CD4-positive, alpha-beta T cell treated with Interleukin-17A for 1 hour (primary cell): Measurements from ENCODE around the gene BBS5.
A peak's percentile ranks its signal among the peaks of the same experiment; 100 is the strongest.
"Not testable (repeated sequence)": the region's sequence is repeated elsewhere in the genome, so short reads cannot be mapped to it uniquely, and the experiment has no call there.

ENCODE experiments used
- DNase-seq: peaks from one replicate; pipeline ENCODE4 v3.0.0-alpha.2; 2020

BBS5 gene

GRCh38 chr2:169479257-169480078 is at the start of gene BBS5:
BBS5 (plus strand) TSS chr2:169479494; CDS start chr2:169479554, 60 bp downstream.
- DNase-seq: peak; percentile 71

GRCh38 chr2:169431772-169432171 is 47.5 kb upstream of the BBS5 start:
- not testable (repeated sequence) for DNase-seq

GRCh38 chr2:169434236-169434635 is 45.1 kb upstream of the BBS5 start:
- not testable (repeated sequence) for DNase-seq

GRCh38 chr2:169438466-169439072 is 40.7 kb upstream of the BBS5 start:
- no peak for DNase-seq

GRCh38 chr2:169439900-169440299 is 39.4 kb upstream of the BBS5 start:
- DNase-seq: no peak

GRCh38 chr2:169446452-169446851 is 32.8 kb upstream of the BBS5 start:
- DNase-seq: no peak

- DNase-seq: no peak
These were observed 31.0 kb upstream of the BBS5 start for GRCh38 chr2:169448316-169448715.

GRCh38 chr2:169448865-169449264 is 30.4 kb upstream of the BBS5 start:
- DNase-seq: no peak

- no peak for DNase-seq
These were observed 27.2 kb upstream of the BBS5 start for GRCh38 chr2:169452080-169452479.

GRCh38 chr2:169453044-169453443 is 26.2 kb upstream of the BBS5 start:
- DNase-seq: not testable (repeated sequence)

GRCh38 chr2:169461143-169461542 is 18.2 kb upstream of the BBS5 start:
- no peak for DNase-seq

GRCh38 chr2:169462896-169463695 is 16.2 kb upstream of the BBS5 start:
- no peak for DNase-seq

GRCh38 chr2:169464466-169464865 is 14.8 kb upstream of the BBS5 start:
- no peak for DNase-seq

- DNase-seq: no peak
These were observed 14.4 kb upstream of the BBS5 start for GRCh38 chr2:169464882-169465281.

GRCh38 chr2:169468841-169469240 is 10.5 kb upstream of the BBS5 start:
- no peak for DNase-seq

GRCh38 chr2:169469952-169470572 is 9.2 kb upstream of the BBS5 start:
- DNase-seq: no peak

- no peak for DNase-seq
These were observed 7.0 kb upstream of the BBS5 start for GRCh38 chr2:169472249-169472648.

- no peak for DNase-seq
These were observed 2.8 kb upstream of the BBS5 start for GRCh38 chr2:169476459-169476858.

GRCh38 chr2:169478339-169478738 is 955 bp upstream of the BBS5 start:
- DNase-seq: no peak

GRCh38 chr2:169478745-169479256 is 493 bp upstream of the BBS5 start:
- DNase-seq: no peak

GRCh38 chr2:169480079-169480465 is 778 bp downstream of the BBS5 start:
- no peak for DNase-seq

- no peak for DNase-seq
These were observed 6.4 kb downstream of the BBS5 start for GRCh38 chr2:169485650-169486138.

GRCh38 chr2:169486487-169486886 is 7.2 kb downstream of the BBS5 start:
- DNase-seq: no peak
